ENCODE measurements around the gene CDC25B.
"Not testable (repeated sequence)": the region's sequence is repeated elsewhere in the genome, so short reads cannot be mapped to it uniquely, and the experiment has no call there.

The CDC25B gene

GRCh38 chr20:3785240-3786125, 10.6 kb upstream of the CDC25B start:
- DNase-seq, result no peak
- CTCF ChIA-PET, result interaction anchor here (1.0 to 6.9 kb wide), 6 partner anchors 18 to 70 kb away, joined by 4 to 52 read pairs (median 7); partner anchors contain the start of genes ADISSP and AP5S1
- Mint-ChIP-seq H3K4me1 (peaks cover 65% of the 10 kb centered on the region), H3K27ac (no peak overlapping the region), H3K36me3 (peaks cover 17% of the 10 kb centered on the region), H3K4me3 (peak overlapping the region; percentile 47), H3K27me3 (peaks cover 19% of the 10 kb centered on the region), H3K9me3 (no peaks in the 10 kb centered on the region)

GRCh38 chr20:3786126-3786484, 10.0 kb upstream of the CDC25B start:
- Mint-ChIP-seq H3K4me3 (peak overlapping the region; percentile 81), H3K27me3 (peaks cover 16% of the 10 kb centered on the region), H3K9me3 (no peaks in the 10 kb centered on the region), H3K27ac (peak overlapping the region; percentile 84), H3K4me1 (peaks cover 59% of the 10 kb centered on the region), H3K36me3 (peaks cover 17% of the 10 kb centered on the region)
- peak; percentile 69 for DNase-seq
- CTCF ChIA-PET, result interaction anchor here (1.0 to 6.9 kb wide), 6 partner anchors 18 to 69 kb away, joined by 4 to 52 read pairs (median 7); partner anchors contain the start of genes ADISSP and AP5S1

GRCh38 chr20:3786665-3787323, 9.3 kb upstream of the CDC25B start, which contains the start of gene CENPB:
Gene CENPB (minus strand): TSS chr20:3786740. CDS start chr20:3786483, 257 bp downstream.
- H3K9me3 Mint-ChIP-seq, result no peaks in the 10 kb centered on the region
- CTCF ChIA-PET, result interaction anchor here (0.7 to 6.9 kb wide), 9 partner anchors 8 to 69 kb away, joined by 3 to 52 read pairs (median 6); partner anchors contain the start of genes ADISSP and AP5S1
- peak within 1 kb of the TSS; percentile 81 for H3K4me3 Mint-ChIP-seq
- peak; percentile 91 for DNase-seq
- peaks cover 52% of the 10 kb centered on the region for H3K4me1 Mint-ChIP-seq
- H3K27me3 Mint-ChIP-seq, result peaks cover 14% of the 10 kb centered on the region
- peaks cover 17% of the 10 kb centered on the region for H3K36me3 Mint-ChIP-seq
- H3K27ac Mint-ChIP-seq, result peak within 1 kb of the TSS; percentile 84

- Mint-ChIP-seq H3K36me3 (peaks cover 17% of the 10 kb centered on the region), H3K27ac (peak overlapping the region; percentile 60), H3K9me3 (no peaks in the 10 kb centered on the region), H3K4me3 (peak overlapping the region; percentile 71), H3K4me1 (peaks cover 48% of the 10 kb centered on the region), H3K27me3 (peaks cover 10% of the 10 kb centered on the region)
- DNase-seq, result no peak
- CTCF ChIA-PET, result interaction anchor here (0.7 to 6.9 kb wide), 6 partner anchors 8 to 68 kb away, joined by 3 to 52 read pairs (median 13); partner anchors contain the start of genes ADISSP and AP5S1
These were observed 8.6 kb upstream of the CDC25B start for GRCh38 chr20:3787324-3788014.

DNA sequence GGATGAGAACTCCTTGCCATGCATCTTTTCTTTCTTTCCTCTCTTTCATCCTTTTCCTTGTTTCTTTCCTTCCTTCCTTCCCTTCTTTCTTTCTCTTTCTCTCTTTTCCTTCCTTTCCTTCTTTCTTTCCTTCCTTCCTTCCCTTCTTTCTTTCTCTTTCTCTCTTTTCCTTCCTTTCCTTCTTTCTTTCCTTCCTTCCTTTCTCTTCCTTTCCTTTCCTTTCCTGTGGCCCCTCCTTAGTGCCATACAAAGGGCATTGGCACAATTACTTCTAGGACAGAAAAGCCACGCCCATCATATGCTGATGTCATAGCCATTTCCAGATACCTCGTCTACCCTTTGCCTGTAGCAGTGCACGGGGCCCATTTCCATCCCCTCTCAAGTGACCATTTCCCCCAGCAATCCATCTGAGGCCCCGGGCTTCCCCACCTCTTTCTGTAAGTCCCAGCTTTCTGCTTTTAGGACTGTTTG, 7.4 kb upstream of the CDC25B start:
- H3K36me3 Mint-ChIP-seq, result peaks cover 10% of the 10 kb centered on the region
- peak overlapping the region; percentile 49 for H3K27ac Mint-ChIP-seq
- DNase-seq, result no peak
- H3K4me1 Mint-ChIP-seq, result peaks cover 37% of the 10 kb centered on the region
- no peak overlapping the region for H3K4me3 Mint-ChIP-seq
- H3K9me3 Mint-ChIP-seq, result no peaks in the 10 kb centered on the region
- CTCF ChIA-PET, result interaction anchor here (2.5 to 6.9 kb wide), 3 partner anchors 26 to 67 kb away, joined by 18 to 52 read pairs (median 49); partner anchors contain the start of gene AP5S1
- H3K27me3 Mint-ChIP-seq, result peaks cover 10% of the 10 kb centered on the region

DNA sequence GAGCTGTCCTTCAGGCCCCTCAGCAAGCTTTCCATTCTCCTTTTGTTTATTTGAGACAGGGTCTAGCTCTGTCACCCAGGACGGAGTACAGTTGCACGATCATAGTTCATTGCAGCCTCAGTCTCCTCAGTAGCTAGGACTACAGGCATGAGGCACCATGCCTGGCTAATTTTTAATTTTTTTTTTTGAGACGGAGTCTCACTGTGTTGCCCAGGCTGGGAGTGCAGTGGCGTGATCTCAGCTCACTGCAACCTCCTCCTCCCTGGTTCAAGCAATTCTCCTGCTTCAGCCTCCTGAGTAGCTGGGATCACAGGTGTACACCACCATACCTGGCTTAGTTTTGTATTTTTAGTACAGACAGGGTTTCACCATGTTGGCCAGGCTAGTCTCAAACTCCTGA, 6.9 kb upstream of the CDC25B start:
- H3K4me3 Mint-ChIP-seq, H3K36me3 Mint-ChIP-seq, DNase-seq, H3K9me3 Mint-ChIP-seq: not testable (repeated sequence)
- CTCF ChIA-PET, result interaction anchor here (2.5 to 6.9 kb wide), 3 partner anchors 25 to 66 kb away, joined by 18 to 52 read pairs (median 49); partner anchors contain the start of gene AP5S1
- Mint-ChIP-seq H3K27ac (peak overlapping the region; percentile 49), H3K4me1 (peaks cover 36% of the 10 kb centered on the region), H3K27me3 (peaks cover 10% of the 10 kb centered on the region)

DNA sequence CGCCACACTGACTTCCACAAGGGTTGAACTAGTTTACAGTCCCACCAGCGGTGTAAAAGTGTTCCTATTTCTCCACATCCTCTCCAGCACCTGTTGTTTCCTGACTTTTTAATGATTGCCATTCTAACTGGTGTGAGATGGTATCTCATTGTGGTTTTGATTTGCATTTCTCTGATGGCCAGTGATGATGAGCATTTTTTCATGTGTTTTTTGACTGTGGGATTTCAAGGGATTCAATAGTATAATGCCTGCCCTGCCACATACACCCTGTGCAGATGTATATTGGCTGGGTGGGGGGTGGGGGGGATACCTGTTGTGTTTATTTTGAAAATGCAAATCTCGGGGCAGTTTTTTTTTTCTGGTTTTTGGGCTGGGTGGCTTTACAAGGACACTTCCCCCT, 1.9 kb upstream of the CDC25B start:
- CTCF ChIA-PET, H3K9me3 Mint-ChIP-seq, H3K4me3 Mint-ChIP-seq, DNase-seq, H3K27ac Mint-ChIP-seq: not testable (repeated sequence)
- Mint-ChIP-seq H3K4me1 (peaks cover 30% of the 10 kb centered on the region), H3K27me3 (peaks cover 10% of the 10 kb centered on the region), H3K36me3 (peaks cover 33% of the 10 kb centered on the region)

GRCh38 chr20:3794701-3795420, 1.2 kb upstream of the CDC25B start:
- Mint-ChIP-seq H3K27me3 (peaks cover 10% of the 10 kb centered on the region), H3K4me1 (peaks cover 37% of the 10 kb centered on the region), H3K27ac (peak overlapping the region; percentile 97), H3K4me3 (peak overlapping the region; percentile 92), H3K9me3 (no peaks in the 10 kb centered on the region), H3K36me3 (peaks cover 39% of the 10 kb centered on the region)
- DNase-seq, result no peak
- CTCF ChIA-PET, result interaction anchor here (1.0 to 1.9 kb wide), 4 partner anchors 8 to 42 kb away, joined by 3 to 11 read pairs (median 4); partner anchors contain the start of gene AP5S1

DNA sequence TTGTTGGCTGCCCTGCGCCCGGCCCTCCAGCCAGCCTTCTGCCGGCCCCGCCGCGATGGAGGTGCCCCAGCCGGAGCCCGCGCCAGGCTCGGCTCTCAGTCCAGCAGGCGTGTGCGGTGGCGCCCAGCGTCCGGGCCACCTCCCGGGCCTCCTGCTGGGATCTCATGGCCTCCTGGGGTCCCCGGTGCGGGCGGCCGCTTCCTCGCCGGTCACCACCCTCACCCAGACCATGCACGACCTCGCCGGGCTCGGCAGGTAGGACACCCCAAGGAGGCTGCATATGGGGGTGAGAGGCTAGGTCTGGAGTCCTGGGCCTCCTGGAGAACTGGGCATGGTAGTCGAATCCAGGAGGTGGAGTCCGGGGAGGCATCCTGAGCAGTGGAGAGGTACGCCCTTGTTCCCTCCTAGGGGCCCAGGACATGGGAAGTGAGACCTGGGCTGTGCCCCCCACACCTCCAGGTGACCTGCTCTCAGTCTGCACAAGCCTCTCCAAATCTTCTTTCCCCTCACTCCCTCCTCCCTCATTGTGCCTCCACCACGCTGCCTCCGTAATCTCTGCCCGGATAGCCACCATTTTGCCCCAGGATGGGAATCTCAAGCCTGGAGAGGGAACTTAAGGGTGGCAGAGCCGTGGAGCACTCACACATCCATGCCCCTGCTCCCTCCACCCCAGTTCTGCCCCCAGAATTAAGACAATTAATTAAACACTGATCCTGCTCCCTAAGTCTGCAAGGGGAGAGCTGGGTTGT, 541 bp downstream of the CDC25B start:
- CTCF ChIA-PET, result interaction anchor here (1.0 to 1.9 kb wide), 2 partner anchors 23 to 24 kb away, joined by 4 to 11 read pairs; partner anchors contain the start of gene AP5S1
- peaks cover 57% of the 10 kb centered on the region for H3K36me3 Mint-ChIP-seq

GRCh38 chr20:3797226-3797545, 1.1 kb downstream of the CDC25B start:
- CTCF ChIA-PET, result interaction anchor here (1.0 kb wide), 1 partner anchor 23 kb away, joined by 4 read pairs; the partner anchor contains the start of gene AP5S1
- peaks cover 60% of the 10 kb centered on the region for H3K4me1 Mint-ChIP-seq
- H3K4me3 Mint-ChIP-seq, result peak overlapping the region; percentile 97

More for the DNA sequence above, 541 bp downstream of the CDC25B start:
- Mint-ChIP-seq H3K4me3 (peak overlapping the region; percentile 97), H3K27me3 (peaks cover 4% of the 10 kb centered on the region), H3K9me3 (no peaks in the 10 kb centered on the region), H3K4me1 (peaks cover 55% of the 10 kb centered on the region), H3K27ac (peak overlapping the region; percentile 98)
- peak; percentile 39 for DNase-seq

GRCh38 chr20:3797592-3798372, 1.7 kb downstream of the CDC25B start:
- Mint-ChIP-seq H3K9me3 (no peaks in the 10 kb centered on the region), H3K4me1 (peaks cover 66% of the 10 kb centered on the region), H3K27ac (peak overlapping the region; percentile 98), H3K4me3 (peak overlapping the region; percentile 97), H3K36me3 (peaks cover 68% of the 10 kb centered on the region), H3K27me3 (peaks cover 4% of the 10 kb centered on the region)
- CTCF ChIA-PET, result interaction anchor here (1.0 kb wide), 1 partner anchor 23 kb away, joined by 4 read pairs; the partner anchor contains the start of gene AP5S1
- DNase-seq, result peak; percentile 79

More at GRCh38 chr20:3797226-3797545, 1.1 kb downstream of the CDC25B start:
- Mint-ChIP-seq H3K27ac (peak overlapping the region; percentile 98), H3K36me3 (peaks cover 62% of the 10 kb centered on the region), H3K27me3 (peaks cover 4% of the 10 kb centered on the region), H3K9me3 (no peaks in the 10 kb centered on the region)
- DNase-seq, result no peak

DNA sequence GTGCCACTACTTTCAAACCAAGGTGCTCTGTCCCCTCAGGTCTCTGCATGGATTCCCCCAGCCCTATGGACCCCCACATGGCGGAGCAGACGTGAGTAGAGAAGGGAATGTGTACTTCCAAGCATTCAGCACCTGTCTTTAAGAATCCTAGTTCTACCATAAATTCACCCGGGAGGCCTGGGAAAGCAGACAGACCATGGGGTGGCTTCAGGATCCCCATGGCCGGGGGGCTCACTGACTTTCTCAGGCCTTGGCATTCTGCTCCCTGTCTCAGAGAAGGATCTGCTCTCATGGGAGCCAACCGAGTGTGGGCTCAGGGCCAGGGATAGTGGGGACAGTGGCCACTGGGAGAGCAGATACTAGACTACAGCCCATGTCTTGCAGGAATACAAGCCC, 2.3 kb downstream of the CDC25B start:
- H3K9me3 Mint-ChIP-seq, result no peaks in the 10 kb centered on the region
- peak overlapping the region; percentile 98 for H3K27ac Mint-ChIP-seq
- peaks cover 74% of the 10 kb centered on the region for H3K36me3 Mint-ChIP-seq
- CTCF ChIA-PET, result interaction anchor here (1.7 kb wide), 1 partner anchor 21 kb away, joined by 9 read pairs; the partner anchor contains the start of gene AP5S1
- H3K4me3 Mint-ChIP-seq, result peak overlapping the region; percentile 97
- H3K4me1 Mint-ChIP-seq, result peaks cover 72% of the 10 kb centered on the region
- DNase-seq, result no peak
- H3K27me3 Mint-ChIP-seq, result peaks cover 4% of the 10 kb centered on the region
